Chondrocyte (in vitro differentiated cells): ENCODE results near the gene IL1R2. TPM values are rescaled to one million over a fixed set of nuclear protein-coding genes. Genes with fewer than 3 reads are reported as not detected.

Experiments used
- DNase-seq: peaks from one replicate; pipeline ENCODE4 v3.0.0; 2021; ENCODE audit warnings: mixed read lengths, low spot score
- H3K27ac Mint-ChIP-seq: one replicate; pipeline ENCODE4 v1.8.0; 2021; ENCODE audit warnings: mild to moderate bottlenecking, moderate library complexity, mixed read lengths; ENCODE audit not compliant: unreplicated experiment
- H3K27me3 Mint-ChIP-seq: 2 replicates; pipeline ENCODE4 v1.8.0; 2021; ENCODE audit warnings: low read depth, mixed read lengths
- H3K36me3 Mint-ChIP-seq: 2 replicates; pipeline ENCODE4 v1.8.0; 2021; ENCODE audit warnings: low read depth, mixed read lengths
- H3K4me1 Mint-ChIP-seq: 2 replicates; pipeline ENCODE4 v1.8.0; 2021; ENCODE audit warnings: low read depth, mild to moderate bottlenecking, mixed read lengths
- H3K4me3 Mint-ChIP-seq: one replicate; pipeline ENCODE4 v1.8.0; 2021; ENCODE audit warnings: mild to moderate bottlenecking, moderate library complexity, mixed read lengths; ENCODE audit not compliant: unreplicated experiment
- H3K9me3 Mint-ChIP-seq: 2 replicates; pipeline ENCODE4 v1.8.0; 2021; ENCODE audit warnings: low read depth, mixed read lengths
- total RNA-seq: library from RNA; stranded (reverse); gene quantifications from 3 replicates; pipeline ENCODE4 v1.2.1, GENCODE V29; 2021
- TF ChIP-seq, protein P1 (sequence below): fragments of 200-600 bp; sonication (generic); IDR thresholded peaks from 2 replicates; pipeline ENCODE4 v1.5.0; 2021; ENCODE audit warnings: antibody characterized with exemption, mild to moderate bottlenecking, moderate library complexity

IL1R2 gene
- total RNA-seq, 1 donor from 2014 or later: not detected

DNA sequence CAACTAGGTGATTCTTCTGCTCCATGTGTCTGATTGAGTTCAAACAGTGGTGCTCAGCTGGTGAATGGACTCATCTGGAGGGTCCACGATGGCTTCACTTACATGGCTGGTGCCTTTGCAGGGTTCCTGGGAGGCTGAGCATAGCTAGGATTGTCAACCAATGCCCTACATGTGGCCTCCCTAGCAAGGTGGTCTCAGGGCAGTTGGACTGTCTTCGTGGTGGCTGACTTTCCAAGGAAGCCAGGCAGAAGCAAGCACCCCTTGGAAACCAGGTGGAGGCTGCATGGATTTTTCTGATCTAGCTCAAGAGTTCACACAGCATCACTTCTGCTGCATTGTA is 6.8 kb downstream of the IL1R2 start:
- DNase-seq: no peak
- H3K9me3 Mint-ChIP-seq: no peaks in the 10 kb centered on the region
- no peak overlapping the region for H3K27ac Mint-ChIP-seq
- H3K4me1 Mint-ChIP-seq: no peaks in the 10 kb centered on the region
- peaks cover 22% of the 10 kb centered on the region for H3K27me3 Mint-ChIP-seq
- TF ChIP-seq, protein P1, sequence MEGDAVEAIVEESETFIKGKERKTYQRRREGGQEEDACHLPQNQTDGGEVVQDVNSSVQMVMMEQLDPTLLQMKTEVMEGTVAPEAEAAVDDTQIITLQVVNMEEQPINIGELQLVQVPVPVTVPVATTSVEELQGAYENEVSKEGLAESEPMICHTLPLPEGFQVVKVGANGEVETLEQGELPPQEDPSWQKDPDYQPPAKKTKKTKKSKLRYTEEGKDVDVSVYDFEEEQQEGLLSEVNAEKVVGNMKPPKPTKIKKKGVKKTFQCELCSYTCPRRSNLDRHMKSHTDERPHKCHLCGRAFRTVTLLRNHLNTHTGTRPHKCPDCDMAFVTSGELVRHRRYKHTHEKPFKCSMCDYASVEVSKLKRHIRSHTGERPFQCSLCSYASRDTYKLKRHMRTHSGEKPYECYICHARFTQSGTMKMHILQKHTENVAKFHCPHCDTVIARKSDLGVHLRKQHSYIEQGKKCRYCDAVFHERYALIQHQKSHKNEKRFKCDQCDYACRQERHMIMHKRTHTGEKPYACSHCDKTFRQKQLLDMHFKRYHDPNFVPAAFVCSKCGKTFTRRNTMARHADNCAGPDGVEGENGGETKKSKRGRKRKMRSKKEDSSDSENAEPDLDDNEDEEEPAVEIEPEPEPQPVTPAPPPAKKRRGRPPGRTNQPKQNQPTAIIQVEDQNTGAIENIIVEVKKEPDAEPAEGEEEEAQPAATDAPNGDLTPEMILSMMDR: no peak
- H3K4me3 Mint-ChIP-seq: no peak overlapping the region
- no peaks in the 10 kb centered on the region for H3K36me3 Mint-ChIP-seq

DNA sequence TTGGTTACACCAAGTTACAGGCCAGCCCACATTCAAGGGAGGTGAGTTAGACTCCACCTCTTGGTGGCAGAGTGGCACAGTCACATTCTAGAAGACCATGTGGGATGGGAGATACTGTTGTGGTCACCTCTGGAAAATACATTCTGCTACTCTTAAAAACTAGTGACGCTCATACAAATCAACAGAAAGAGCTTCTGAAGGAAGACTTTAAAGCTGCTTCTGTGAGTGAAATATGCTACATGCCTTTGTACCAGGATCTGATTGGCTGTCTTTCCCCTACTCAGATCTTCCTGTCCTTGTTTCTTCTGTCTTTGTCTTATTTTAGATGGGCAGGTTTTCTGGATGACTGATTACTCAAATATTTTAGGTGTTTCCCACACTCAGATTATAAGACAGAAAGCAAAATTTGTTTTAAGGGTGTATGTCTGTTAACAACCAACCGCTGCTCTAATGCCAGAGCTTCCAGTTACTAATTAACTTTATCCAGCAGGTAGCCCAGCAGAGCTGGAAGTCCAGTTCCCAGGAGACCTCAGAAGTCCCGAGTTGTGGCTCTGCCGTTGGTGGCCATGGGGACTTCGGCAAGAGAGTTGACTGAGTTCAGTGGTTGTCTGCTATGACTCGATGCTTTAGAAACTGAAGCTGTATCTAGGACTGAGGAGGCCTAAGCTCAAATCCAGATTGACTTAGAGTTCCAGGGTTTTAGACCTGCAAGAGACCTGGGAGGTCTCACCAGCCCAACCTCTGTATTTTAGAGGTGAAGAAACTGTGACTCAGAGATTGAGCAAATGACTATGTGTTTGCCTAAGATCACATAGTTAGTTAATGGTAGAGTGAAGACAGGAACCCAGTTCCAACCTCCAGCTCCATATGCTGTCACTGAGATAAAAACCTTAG is 7.4 kb downstream of the IL1R2 start:
- Mint-ChIP-seq H3K9me3 (no peaks in the 10 kb centered on the region), H3K4me1 (no peaks in the 10 kb centered on the region), H3K27ac (no peak overlapping the region), H3K4me3 (no peak overlapping the region), H3K36me3 (no peaks in the 10 kb centered on the region), H3K27me3 (peaks cover 18% of the 10 kb centered on the region)
- TF ChIP-seq, protein P1: no peak
- DNase-seq: no peak

GRCh38 chr2:102000012-102000411 is 8.3 kb downstream of the IL1R2 start:
- H3K36me3 Mint-ChIP-seq: no peaks in the 10 kb centered on the region
- no peak overlapping the region for H3K27ac Mint-ChIP-seq
- H3K9me3 Mint-ChIP-seq: no peaks in the 10 kb centered on the region
- H3K4me3 Mint-ChIP-seq: no peak overlapping the region
- DNase-seq: no peak
- TF ChIP-seq, protein P1: no peak
- H3K27me3 Mint-ChIP-seq: peaks cover 17% of the 10 kb centered on the region
- no peaks in the 10 kb centered on the region for H3K4me1 Mint-ChIP-seq

- DNase-seq: no peak
- Mint-ChIP-seq H3K4me1 (no peaks in the 10 kb centered on the region), H3K27ac (no peak overlapping the region), H3K9me3 (no peaks in the 10 kb centered on the region), H3K4me3 (no peak overlapping the region), H3K36me3 (no peaks in the 10 kb centered on the region), H3K27me3 (peaks cover 12% of the 10 kb centered on the region)
- TF ChIP-seq, protein P1: no peak
Measured at GRCh38 chr2:102000813-102001766, 9.3 kb downstream of the IL1R2 start.

DNA sequence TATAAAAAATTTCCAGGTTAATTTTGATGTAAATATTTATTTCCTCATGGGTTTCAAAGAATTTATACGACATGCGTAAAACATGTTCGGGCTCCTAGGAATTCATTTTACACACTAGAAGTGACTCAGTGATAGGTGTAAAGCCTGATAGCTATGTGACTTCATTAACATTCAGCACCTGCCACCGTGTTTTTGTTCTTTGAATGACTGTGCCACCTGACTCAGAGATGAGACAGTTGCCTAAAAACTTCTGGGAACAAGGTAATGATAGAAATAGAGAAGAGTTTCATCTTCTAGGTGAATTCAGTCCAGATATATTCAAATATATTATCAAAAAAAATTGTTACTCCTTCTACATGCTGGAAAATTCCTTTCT is 10.0 kb downstream of the IL1R2 start:
- peaks cover 12% of the 10 kb centered on the region for H3K27me3 Mint-ChIP-seq
- no peak for DNase-seq
- H3K27ac Mint-ChIP-seq: no peak overlapping the region
- TF ChIP-seq, protein P1: no peak
- no peaks in the 10 kb centered on the region for H3K9me3 Mint-ChIP-seq
- no peak overlapping the region for H3K4me3 Mint-ChIP-seq
- no peaks in the 10 kb centered on the region for H3K36me3 Mint-ChIP-seq
- H3K4me1 Mint-ChIP-seq: no peaks in the 10 kb centered on the region
